IMR-90 (cell line): Measurements from ENCODE around the gene ZNF385C. TPM values are rescaled to one million over a fixed set of nuclear protein-coding genes. Genes with fewer than 3 reads are reported as not detected.

Source experiments
- ATAC-seq: fragments of 200-7000 bp; cut with Tn5 transposase; 2 replicates; pipeline ENCODE4 v1.9.1; 2020; ENCODE audit warnings: low read depth, mild to moderate bottlenecking, moderate library complexity
- BruUV-seq: library from RNA; stranded (reverse); fragments of 400-500 nt; replicated peaks from 2 replicates; lab custom pipeline; 2021; lab: Mats Ljungman, UMichigan
- CTCF ChIA-PET: fragments of 300-600 bp; formaldehyde crosslinking; extraction: SDS; loops from one replicate; lab custom pipeline; 2021; ENCODE audit warnings: antibody characterized with exemption; lab: Yijun Ruan, JAX
- POLR2A ChIA-PET: fragments of 300-600 bp; sonication (Branson Sonifier 250); formaldehyde crosslinking; loops from one replicate; lab custom pipeline; 2022; ENCODE audit warnings: antibody characterized with exemption; ENCODE audit not compliant: unreplicated experiment; lab: Charles Lee
- DNase-seq: peaks from one replicate; pipeline ENCODE4 v3.0.0; 2013
- H2AFZ ChIP-seq: replicated peaks from 2 replicates; pipeline ENCODE3; 2013; ENCODE audit warnings: low read length, mild to moderate bottlenecking; ENCODE audit not compliant: poor library complexity
- H2AK5ac ChIP-seq: 2 replicates; pipeline ENCODE4 v1.6.1; 2013; ENCODE audit warnings: low read depth, low read length, inconsistent platforms
- H2AK9ac ChIP-seq: replicated peaks from 2 replicates; pipeline ENCODE3; 2013; ENCODE audit warnings: mild to moderate bottlenecking, low read depth, low read length, moderate library complexity; ENCODE audit not compliant: poor library complexity
- H2BK120ac ChIP-seq: 2 replicates; pipeline ENCODE4 v1.6.1; 2013; ENCODE audit warnings: low read depth, low read length, inconsistent platforms
- H2BK15ac ChIP-seq: 3 replicates; pipeline ENCODE4 v1.6.1; 2013; ENCODE audit warnings: low read depth, low read length, inconsistent platforms
- H2BK20ac ChIP-seq: 2 replicates; pipeline ENCODE4 v1.6.1; 2013; ENCODE audit warnings: low read depth, mild to moderate bottlenecking, inconsistent platforms, low read length, moderate library complexity
- H2BK5ac ChIP-seq: 2 replicates; pipeline ENCODE4 v1.6.1; 2013; ENCODE audit warnings: mild to moderate bottlenecking, low read depth, low read length, inconsistent platforms; ENCODE audit not compliant: poor library complexity, severe bottlenecking
- H3K14ac ChIP-seq: replicated peaks from 2 replicates; pipeline ENCODE4 v1.6.1; 2013; ENCODE audit warnings: low read depth, low read length, inconsistent platforms
- H3K18ac ChIP-seq: 2 replicates; pipeline ENCODE4 v1.6.1; 2013; ENCODE audit warnings: low read depth, low read length, control low read depth
- H3K23ac ChIP-seq: 2 replicates; pipeline ENCODE4 v1.6.1; 2013; ENCODE audit warnings: low read depth, low read length, inconsistent platforms
- H3K27ac ChIP-seq: 2 replicates; pipeline ENCODE4 v1.5.1; 2013; ENCODE audit warnings: mild to moderate bottlenecking, control low read depth, low read length; ENCODE audit not compliant: insufficient read depth
- H3K27me3 ChIP-seq: 2 replicates; pipeline ENCODE4 v1.6.1; 2013; ENCODE audit warnings: low read length; ENCODE audit not compliant: control insufficient read depth, insufficient read depth
- H3K36me3 ChIP-seq: 2 replicates; pipeline ENCODE4 v1.6.1; 2013; ENCODE audit warnings: low read length, mixed read lengths; ENCODE audit not compliant: control insufficient read depth, insufficient read depth
- H3K4ac ChIP-seq: 2 replicates; pipeline ENCODE4 v1.6.1; 2013; ENCODE audit warnings: low read depth, low read length, inconsistent platforms
- H3K4me1 ChIP-seq: 2 replicates; pipeline ENCODE4 v1.6.1; 2013; ENCODE audit warnings: low read length, mixed read lengths; ENCODE audit not compliant: control insufficient read depth, insufficient read depth
- H3K4me2 ChIP-seq: 2 replicates; pipeline ENCODE4 v1.6.1; 2013; ENCODE audit warnings: low read depth, mild to moderate bottlenecking, control low read depth, low read length, moderate library complexity
- H3K4me3 ChIP-seq: 2 replicates; pipeline ENCODE4 v1.5.1; 2013; ENCODE audit warnings: low read depth, mild to moderate bottlenecking, control low read depth, low read length, moderate library complexity; ENCODE audit not compliant: insufficient read depth
- H3K56ac ChIP-seq: 2 replicates; pipeline ENCODE4 v1.6.1; 2013; ENCODE audit warnings: low read length, inconsistent platforms; ENCODE audit not compliant: insufficient read depth; ENCODE audit errors: extremely low read depth
- H3K79me1 ChIP-seq, 2 experiments: 2 replicates each; pipeline ENCODE4 v1.6.1; 2013; ENCODE audit warnings: low read length in 2 of 2, inconsistent platforms in 1 of 2, low read depth in 1 of 2
- H3K9ac ChIP-seq: 2 replicates; pipeline ENCODE4 v1.6.1; 2013; ENCODE audit warnings: low read depth, low read length, control low read depth
- H3K9me1 ChIP-seq: 2 replicates; pipeline ENCODE4 v1.6.1; 2013; ENCODE audit warnings: low read length, inconsistent platforms; ENCODE audit not compliant: insufficient read depth
- H3K9me3 ChIP-seq: 2 replicates; pipeline ENCODE4 v1.6.1; 2013; ENCODE audit warnings: low read length; ENCODE audit not compliant: control insufficient read depth, insufficient read depth
- H4K20me1 ChIP-seq: 2 replicates; pipeline ENCODE4 v1.6.1; 2013; ENCODE audit warnings: low read length, inconsistent platforms; ENCODE audit not compliant: insufficient read depth
- H4K5ac ChIP-seq: 2 replicates; pipeline ENCODE4 v1.6.1; 2013; ENCODE audit warnings: mild to moderate bottlenecking, low read depth, low read length, control low read depth
- H4K8ac ChIP-seq, 2 experiments: 2 replicates each; pipeline ENCODE4 v1.6.1; 2013; ENCODE audit warnings: low read depth in 2 of 2, low read length in 2 of 2, control low read depth in 1 of 2, inconsistent platforms in 1 of 2
- H4K91ac ChIP-seq: 2 replicates; pipeline ENCODE4 v1.6.1; 2013; ENCODE audit warnings: low read depth, low read length, inconsistent platforms; ENCODE audit not compliant: insufficient read depth
- CEBPB ChIP-seq: IDR thresholded peaks from 2 replicates; pipeline ENCODE4 v1.6.1; 2012; ENCODE audit warnings: low read depth, low read length, improper control_type of control experiment
- RCOR1 ChIP-seq: IDR thresholded peaks from 2 replicates; pipeline ENCODE4 v1.6.1; 2012; ENCODE audit warnings: mild to moderate bottlenecking, low read length, improper control_type of control experiment; ENCODE audit not compliant: insufficient replicate concordance
- WGBS, 2 experiments: methylation state at CpG; one replicate each; pipeline versions ENCODE4 v1.1.5 to v1.1.7; 2013; ENCODE audit warnings: missing lambda C conversion rate in 2 of 2; ENCODE audit not compliant: insufficient read length in 1 of 2; ENCODE audit errors: extremely low coverage in 2 of 2; 5-methylcytosine and 5-hydroxymethylcytosine counted together
- dilution Hi-C: fragments of 300-500 bp; cut with HindIII; formaldehyde crosslinking; loops from one replicate; pipeline ENCODE4 v1.14.3; 2018; ENCODE audit warnings: low sequenced_read_pairs; ENCODE audit not compliant: unreplicated experiment
- in situ Hi-C: fragments of 300-500 bp; cut with MboI; formaldehyde crosslinking; loops from 3 replicates; pipeline ENCODE4 v1.14.3; 2019; ENCODE audit warnings: low sequenced_read_pairs, inconsistent platforms, mixed read lengths
- intact Hi-C: fragments of 100-400 bp; cut with micrococcal nuclease; formaldehyde crosslinking; loops from 2 replicates; pipeline ENCODE4 v1.10.0; 2022
- polyA plus RNA-seq, 3 experiments: library from polyadenylated mRNA; depleted of rRNA; stranded (reverse); fragments of >200 nt; gene quantifications; 2 replicates each; pipeline ENCODE4 v1.2.3, GENCODE V29; 2012; ENCODE audit warnings: low replicate concordance in 1 of 3
- total RNA-seq: library from RNA; depleted of rRNA; stranded (reverse); fragments of >200 nt; gene quantifications from 2 replicates; pipeline ENCODE4 v1.2.3, GENCODE V29; 2012

The ZNF385C gene
- total and polyA plus RNA-seq, 2 of the 4 experiments (the other 2 are of a cell fraction): not detected

GRCh38 chr17:42107124-42107523 is 8.9 kb upstream of the ZNF385C start:
- no TSS peak for BruUV-seq
- no peak overlapping the region for H2BK120ac ChIP-seq
- H2AFZ ChIP-seq: peak overlapping the region; percentile 94
- in situ Hi-C loops (no loop called here), dilution Hi-C loops (no loop called here), intact Hi-C loops (no loop called here)
- no peak overlapping the region for H2AK9ac ChIP-seq
- H4K20me1 ChIP-seq: no peaks in the 10 kb centered on the region
- DNase-seq (no peak), ATAC-seq (no peak)
- H4K5ac ChIP-seq: no peak overlapping the region
- no peak overlapping the region for H3K14ac ChIP-seq
- H2BK5ac ChIP-seq: no peak overlapping the region
- H3K36me3 ChIP-seq: no peaks in the 10 kb centered on the region
- H3K27ac ChIP-seq: no peak overlapping the region
- no peak overlapping the region; the same call in 1 of the 2 replicates for H3K4me2 ChIP-seq
- no peak overlapping the region for H3K23ac ChIP-seq
- no peak overlapping the region for H3K4me3 ChIP-seq
- TF ChIP-seq RCOR1 (no peak), CEBPB (peak; percentile 37; the same call in 1 of the 2 replicates)
- no peak overlapping the region for H4K8ac ChIP-seq
- H3K27me3 ChIP-seq: peaks cover 8% of the 10 kb centered on the region
- H3K9ac ChIP-seq: no peak overlapping the region
- no CpG with 5 or more reads among the region's 6 CpGs for WGBS, 2 experiments
- no peak overlapping the region for H2BK20ac ChIP-seq
- no peak overlapping the region for H3K18ac ChIP-seq
- CTCF ChIA-PET: interaction anchor here (0.9 kb wide), 1 partner anchor 9 kb away, joined by 3 read pairs; the partner anchor contains the start of gene ZNF385C
- no peak overlapping the region for H2AK5ac ChIP-seq
- POLR2A ChIA-PET: no interaction called here
- H3K4ac ChIP-seq: no peak overlapping the region
- H3K9me3 ChIP-seq: no peaks in the 10 kb centered on the region
- no peak overlapping the region for H4K91ac ChIP-seq
- no peak overlapping the region for H2BK15ac ChIP-seq
- H3K56ac ChIP-seq: no peak overlapping the region
- no peaks in the 10 kb centered on the region for H3K79me1 ChIP-seq
- peaks cover 4% of the 10 kb centered on the region; the same call in 1 of the 2 replicates for H3K4me1 ChIP-seq
- H3K9me1 ChIP-seq: peaks cover 4% of the 10 kb centered on the region; the same call in 1 of the 2 replicates
